DND-41 (cell line): ENCODE data around the gene CCR4.
A peak's percentile ranks its signal among the peaks of the same experiment; 100 is the strongest.
"Not testable (repeated sequence)": the region's sequence is repeated elsewhere in the genome, so short reads cannot be mapped to it uniquely, and the experiment has no call there.

Source experiments
- ATAC-seq: fragments of 200-7000 bp; cut with Tn5 transposase; 3 replicates; pipeline ENCODE4 v1.9.1; 2021; ENCODE audit warnings: low read depth; ENCODE audit not compliant: insufficient read depth
- DNase-seq: peaks from one replicate; pipeline ENCODE4 v3.0.0-alpha.2; 2020
- H2AFZ ChIP-seq: 2 replicates; pipeline ENCODE4 v1.6.0; 2012; ENCODE audit warnings: low read depth, low read length
- H3K27ac ChIP-seq: 2 replicates; pipeline ENCODE4 v1.5.1; 2012; ENCODE audit warnings: low read length, inconsistent platforms
- H3K27me3 ChIP-seq: fragments of 200-600 bp; sonication (generic); 2 replicates; pipeline ENCODE4 v1.6.0; 2012; ENCODE audit warnings: low read length, mild to moderate bottlenecking, inconsistent platforms; ENCODE audit not compliant: insufficient read depth, poor library complexity
- H3K36me3 ChIP-seq: 2 replicates; pipeline ENCODE4 v1.5.1; 2012; ENCODE audit warnings: low read length, inconsistent platforms; ENCODE audit not compliant: insufficient read depth
- H3K4me1 ChIP-seq: 2 replicates; pipeline ENCODE4 v1.5.1; 2012; ENCODE audit warnings: mild to moderate bottlenecking, low read length; ENCODE audit not compliant: insufficient read depth
- H3K4me2 ChIP-seq: 2 replicates; pipeline ENCODE4 v1.6.0; 2012; ENCODE audit warnings: mild to moderate bottlenecking, moderate library complexity, low read length, inconsistent platforms; ENCODE audit not compliant: insufficient read depth
- H3K4me3 ChIP-seq, 2 experiments: fragments of 200-600 bp in 1 of 2; shearing (Covaris generic) in 1 of 2; 2 replicates each; pipeline ENCODE4 v1.5.1; 2012 to 2016; ENCODE audit warnings: inconsistent platforms in 2 of 2, low read length in 2 of 2, mild to moderate bottlenecking in 2 of 2, low read depth in 1 of 2, moderate library complexity in 1 of 2
- H3K79me2 ChIP-seq: 2 replicates; pipeline ENCODE4 v1.6.0; 2012; ENCODE audit warnings: low read length, inconsistent platforms; ENCODE audit not compliant: insufficient read depth
- H3K9ac ChIP-seq: 2 replicates; pipeline ENCODE4 v1.6.0; 2012; ENCODE audit warnings: low read depth, mild to moderate bottlenecking, inconsistent platforms, low read length, moderate library complexity
- H3K9me3 ChIP-seq: 2 replicates; pipeline ENCODE4 v1.5.1; 2012; ENCODE audit warnings: low read length, moderate library complexity, mild to moderate bottlenecking, inconsistent platforms; ENCODE audit not compliant: insufficient read depth, severe bottlenecking
- H4K20me1 ChIP-seq: 2 replicates; pipeline ENCODE4 v1.6.0; 2012; ENCODE audit warnings: low read length; ENCODE audit not compliant: insufficient read depth
- CTCF ChIP-seq: IDR thresholded peaks from 2 replicates; pipeline ENCODE4 v1.5.1; 2012; ENCODE audit warnings: borderline replicate concordance, low read length, moderate library complexity, mild to moderate bottlenecking; ENCODE audit not compliant: poor library complexity, severe bottlenecking; ENCODE audit errors: extremely low read depth
- EZH2 ChIP-seq: IDR thresholded peaks from 3 replicates; pipeline ENCODE4 v1.6.1; 2012; ENCODE audit warnings: borderline replicate concordance, low read depth, mild to moderate bottlenecking, moderate library complexity, low read length, inconsistent platforms; ENCODE audit not compliant: severe bottlenecking

The CCR4 gene

GRCh38 chr3:32945136-32945535 is 6.3 kb upstream of the CCR4 start:
- H4K20me1 ChIP-seq, result no peaks in the 10 kb centered on the region
- H3K4me3 ChIP-seq, result no peak overlapping the region
- H3K4me1 ChIP-seq, result no peaks in the 10 kb centered on the region
- DNase-seq, result no peak
- no peak overlapping the region for H2AFZ ChIP-seq
- H3K9ac ChIP-seq, result no peak overlapping the region
- no peaks in the 10 kb centered on the region for H3K79me2 ChIP-seq
- no peaks in the 10 kb centered on the region for H3K36me3 ChIP-seq
- no peak overlapping the region for H3K27ac ChIP-seq
- no peaks in the 10 kb centered on the region for H3K9me3 ChIP-seq
- no peak overlapping the region for H3K4me2 ChIP-seq
- no peak for TF ChIP-seq EZH2
- peak; percentile 6 for TF ChIP-seq CTCF
- no peaks in the 10 kb centered on the region for H3K27me3 ChIP-seq
- no peak for ATAC-seq

GRCh38 chr3:32945598-32945997 is 5.8 kb upstream of the CCR4 start:
- not testable (repeated sequence) for H3K27me3 ChIP-seq, H3K9ac ChIP-seq, H3K9me3 ChIP-seq, H3K4me3 ChIP-seq, H3K4me1 ChIP-seq, H2AFZ ChIP-seq, DNase-seq, H3K36me3 ChIP-seq, H3K79me2 ChIP-seq, H3K27ac ChIP-seq, H3K4me2 ChIP-seq, ATAC-seq, H4K20me1 ChIP-seq

GRCh38 chr3:32946973-32947788 is 4.3 kb upstream of the CCR4 start:
- Histone ChIP-seq H3K4me1 (no peaks in the 10 kb centered on the region), H3K27ac (no peak overlapping the region), H3K79me2 (no peaks in the 10 kb centered on the region), H3K36me3 (no peaks in the 10 kb centered on the region), H3K27me3 (no peaks in the 10 kb centered on the region), H3K4me2 (no peak overlapping the region), H3K9ac (no peak overlapping the region), H2AFZ (no peak overlapping the region), H4K20me1 (no peaks in the 10 kb centered on the region), H3K4me3 (no peak overlapping the region), H3K9me3 (no peaks in the 10 kb centered on the region)
- ATAC-seq, result no peak
- TF ChIP-seq CTCF, result no peak
- no peak for TF ChIP-seq EZH2
- DNase-seq, result no peak

- Histone ChIP-seq H3K27me3 (no peaks in the 10 kb centered on the region), H3K4me2 (no peak overlapping the region; the same call in 1 of the 2 replicates), H3K4me3 (no peak overlapping the region), H3K27ac (no peak overlapping the region), H3K9me3 (no peaks in the 10 kb centered on the region), H3K9ac (no peak overlapping the region), H4K20me1 (no peaks in the 10 kb centered on the region), H2AFZ (no peak overlapping the region; the same call in 1 of the 2 replicates), H3K4me1 (no peaks in the 10 kb centered on the region), H3K79me2 (no peaks in the 10 kb centered on the region), H3K36me3 (no peaks in the 10 kb centered on the region)
- peak; percentile 88 for DNase-seq
- peak; percentile 89 for TF ChIP-seq CTCF
- TF ChIP-seq EZH2, result no peak
- ATAC-seq, result peak; percentile 97
Observed at GRCh38 chr3:32947789-32948238, 3.6 kb upstream of the CCR4 start.
